ENCODE measurements around the gene PLAAT1.

PLAAT1 gene

GRCh38 chr3:193211984-193212383 is 29.0 kb upstream of the PLAAT1 start:
- DNase-seq (ENCODE audit: low read depth) = no peak
- TF ChIP-seq CTCF (conservative IDR thresholded peaks at IDR 0.05; ENCODE audit: low read length) = no peak
- H3K4me3 ChIP-seq (ENCODE audit: low read length) = no peak overlapping the region

- no peak for TF ChIP-seq CTCF (conservative IDR thresholded peaks at IDR 0.05; ENCODE audit: low read length)
- DNase-seq (ENCODE audit: low read depth) = no peak
- no peak overlapping the region for H3K4me3 ChIP-seq (ENCODE audit: low read length)
Measured at GRCh38 chr3:193212844-193213243, 28.2 kb upstream of the PLAAT1 start.

GRCh38 chr3:193214445-193214844 is 26.6 kb upstream of the PLAAT1 start:
- DNase-seq (ENCODE audit: low read depth) = no peak
- TF ChIP-seq CTCF (conservative IDR thresholded peaks at IDR 0.05; ENCODE audit: low read length) = no peak
- H3K4me3 ChIP-seq (ENCODE audit: low read length) = no peak overlapping the region

GRCh38 chr3:193225302-193226125 is 15.5 kb upstream of the PLAAT1 start:
- DNase-seq (ENCODE audit: low read depth) = no peak
- no peak overlapping the region for H3K4me3 ChIP-seq (ENCODE audit: low read length)
- TF ChIP-seq CTCF (conservative IDR thresholded peaks at IDR 0.05; ENCODE audit: low read length) = no peak

GRCh38 chr3:193228206-193228605 is 12.8 kb upstream of the PLAAT1 start:
- DNase-seq (ENCODE audit: low read depth) = no peak
- no peak overlapping the region for H3K4me3 ChIP-seq (ENCODE audit: low read length)
- no peak for TF ChIP-seq CTCF (conservative IDR thresholded peaks at IDR 0.05; ENCODE audit: low read length)

GRCh38 chr3:193229851-193230420 is 11.1 kb upstream of the PLAAT1 start:
- TF ChIP-seq CTCF (conservative IDR thresholded peaks at IDR 0.05; ENCODE audit: low read length) = no peak
- no peak for DNase-seq (ENCODE audit: low read depth)
- no peak overlapping the region for H3K4me3 ChIP-seq (ENCODE audit: low read length)

GRCh38 chr3:193230610-193231009 is 10.4 kb upstream of the PLAAT1 start:
- DNase-seq (ENCODE audit: low read depth) = no peak
- TF ChIP-seq CTCF (conservative IDR thresholded peaks at IDR 0.05; ENCODE audit: low read length) = no peak
- no peak overlapping the region for H3K4me3 ChIP-seq (ENCODE audit: low read length)
